ENCODE data around the gene RFESD. TPM values are rescaled to one million over a fixed set of nuclear protein-coding genes. Genes with fewer than 3 reads are reported as not detected.
"Not testable (repeated sequence)": the region's sequence is repeated elsewhere in the genome, so short reads cannot be mapped to it uniquely, and the experiment has no call there.

Gene RFESD
- total RNA-seq, 1 donor = 2.6 TPM

DNA sequence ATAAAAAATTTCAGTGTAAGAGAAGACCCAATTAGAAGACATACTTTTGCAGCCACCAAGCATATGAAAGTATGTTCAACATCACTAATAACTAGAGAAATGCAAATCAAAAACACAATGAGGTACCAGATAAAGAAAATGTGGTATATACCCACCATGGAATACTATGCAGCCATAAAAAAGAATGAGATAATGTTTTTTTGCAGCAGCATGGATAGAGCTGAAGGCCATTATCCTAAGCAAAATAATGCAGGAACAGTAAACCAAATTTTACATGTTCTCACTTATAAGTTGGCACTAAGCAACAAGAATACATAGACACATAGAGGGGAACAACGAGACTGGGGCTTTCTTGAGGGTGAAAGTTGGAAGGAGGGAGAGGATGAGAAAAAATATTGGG lies 43.1 kb downstream of the RFESD start:
- TF ChIP-seq, protein P1, sequence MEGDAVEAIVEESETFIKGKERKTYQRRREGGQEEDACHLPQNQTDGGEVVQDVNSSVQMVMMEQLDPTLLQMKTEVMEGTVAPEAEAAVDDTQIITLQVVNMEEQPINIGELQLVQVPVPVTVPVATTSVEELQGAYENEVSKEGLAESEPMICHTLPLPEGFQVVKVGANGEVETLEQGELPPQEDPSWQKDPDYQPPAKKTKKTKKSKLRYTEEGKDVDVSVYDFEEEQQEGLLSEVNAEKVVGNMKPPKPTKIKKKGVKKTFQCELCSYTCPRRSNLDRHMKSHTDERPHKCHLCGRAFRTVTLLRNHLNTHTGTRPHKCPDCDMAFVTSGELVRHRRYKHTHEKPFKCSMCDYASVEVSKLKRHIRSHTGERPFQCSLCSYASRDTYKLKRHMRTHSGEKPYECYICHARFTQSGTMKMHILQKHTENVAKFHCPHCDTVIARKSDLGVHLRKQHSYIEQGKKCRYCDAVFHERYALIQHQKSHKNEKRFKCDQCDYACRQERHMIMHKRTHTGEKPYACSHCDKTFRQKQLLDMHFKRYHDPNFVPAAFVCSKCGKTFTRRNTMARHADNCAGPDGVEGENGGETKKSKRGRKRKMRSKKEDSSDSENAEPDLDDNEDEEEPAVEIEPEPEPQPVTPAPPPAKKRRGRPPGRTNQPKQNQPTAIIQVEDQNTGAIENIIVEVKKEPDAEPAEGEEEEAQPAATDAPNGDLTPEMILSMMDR (IDR thresholded peaks at IDR 0.05; ENCODE audit: insufficient read depth, low read depth, low read length) = no peak
- H3K4me3 ChIP-seq (ENCODE audit: low read depth, low read length) = no peak overlapping the region
- DNase-seq (ENCODE audit: low read depth) = no peak

DNA sequence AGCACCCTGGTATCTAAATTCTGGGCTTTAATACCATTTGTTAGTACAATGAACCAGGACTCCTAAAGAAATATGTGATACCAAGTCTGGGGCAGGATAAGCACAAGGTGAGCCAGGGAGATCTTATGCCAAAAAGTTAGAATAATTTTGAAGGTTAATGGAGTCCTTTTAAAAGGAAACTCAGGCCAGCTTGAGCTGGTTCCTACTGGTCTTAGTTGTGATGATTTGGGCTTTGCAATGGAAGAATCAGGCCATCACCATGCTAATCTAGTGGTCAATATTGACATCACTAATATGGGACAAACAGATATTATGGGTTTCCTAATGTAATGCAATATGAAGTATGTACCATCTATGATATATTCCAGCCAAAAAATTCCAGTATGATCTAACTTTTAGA lies 43.8 kb downstream of the RFESD start:
- TF ChIP-seq, protein P1 (IDR thresholded peaks at IDR 0.05; ENCODE audit: insufficient read depth, low read depth, low read length) = no peak
- H3K4me3 ChIP-seq (ENCODE audit: low read depth, low read length) = no peak overlapping the region
- DNase-seq (ENCODE audit: low read depth) = no peak

DNA sequence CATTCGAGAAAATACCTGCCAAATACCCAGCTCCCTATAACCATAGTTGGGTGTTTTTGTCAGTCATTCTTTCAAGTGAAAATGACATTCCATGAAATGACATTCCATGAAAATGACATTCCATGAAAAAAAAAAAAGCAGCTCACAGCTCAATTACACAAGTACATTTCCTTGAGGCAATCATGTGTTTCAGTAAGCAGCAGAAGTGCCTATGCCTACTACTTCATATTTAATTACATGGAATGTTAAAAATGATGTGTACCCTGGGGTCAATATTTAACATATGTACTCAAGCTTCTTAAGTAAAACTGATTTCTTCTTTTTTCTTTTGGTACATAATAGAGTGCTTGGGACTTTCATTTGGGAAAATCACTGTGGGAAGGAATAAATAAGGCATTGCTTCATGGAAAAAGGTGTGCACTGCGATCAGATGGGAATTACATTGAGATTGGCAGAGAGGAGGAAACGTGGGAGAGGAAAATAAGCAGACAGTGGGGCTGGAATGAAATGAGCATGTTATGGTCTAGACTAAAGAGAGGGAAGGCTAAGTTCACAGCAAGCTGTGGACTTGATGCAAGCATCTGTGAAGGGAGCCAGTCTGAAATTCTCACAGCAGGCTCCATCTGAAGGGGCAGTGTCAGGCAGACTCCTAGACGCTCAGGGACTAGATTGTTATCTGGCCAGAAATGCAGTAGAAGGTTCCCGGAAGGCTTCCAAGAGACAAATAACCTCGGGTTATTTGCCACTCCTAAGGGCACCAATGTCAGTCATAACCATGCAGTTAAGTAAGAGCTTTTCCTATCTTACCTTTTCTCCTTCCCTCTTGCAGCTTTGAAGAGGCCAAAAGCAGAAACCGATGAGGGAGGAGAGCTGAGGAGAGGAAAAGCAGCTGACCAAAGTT lies 51.5 kb downstream of the RFESD start:
- no peak overlapping the region for H3K4me3 ChIP-seq (ENCODE audit: low read depth, low read length)
- TF ChIP-seq, protein P1 (IDR thresholded peaks at IDR 0.05; ENCODE audit: insufficient read depth, low read depth, low read length) = no peak
- no peak for DNase-seq (ENCODE audit: low read depth)

DNA sequence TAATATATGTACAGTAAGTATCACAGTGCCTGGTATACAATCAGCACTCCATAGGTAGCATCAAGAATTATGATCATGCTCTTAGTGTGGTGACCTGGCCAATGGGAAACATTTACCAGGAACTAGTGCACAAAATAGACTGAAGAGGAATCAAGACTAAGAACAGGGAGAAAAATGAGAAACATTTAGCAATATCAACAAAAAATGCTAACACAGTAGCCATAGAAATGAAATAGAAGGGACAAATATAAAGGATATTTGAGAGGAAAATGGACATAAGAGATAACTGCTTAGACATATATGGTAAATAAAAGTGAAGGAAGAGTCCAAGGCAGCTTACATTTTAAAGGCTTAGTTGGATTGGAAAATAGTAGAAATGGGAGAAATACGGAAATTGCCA lies 52.8 kb downstream of the RFESD start:
- H3K4me3 ChIP-seq (ENCODE audit: low read depth, low read length) = no peak overlapping the region
- DNase-seq (ENCODE audit: low read depth) = no peak
- TF ChIP-seq, protein P1 (IDR thresholded peaks at IDR 0.05; ENCODE audit: insufficient read depth, low read depth, low read length) = no peak

DNA sequence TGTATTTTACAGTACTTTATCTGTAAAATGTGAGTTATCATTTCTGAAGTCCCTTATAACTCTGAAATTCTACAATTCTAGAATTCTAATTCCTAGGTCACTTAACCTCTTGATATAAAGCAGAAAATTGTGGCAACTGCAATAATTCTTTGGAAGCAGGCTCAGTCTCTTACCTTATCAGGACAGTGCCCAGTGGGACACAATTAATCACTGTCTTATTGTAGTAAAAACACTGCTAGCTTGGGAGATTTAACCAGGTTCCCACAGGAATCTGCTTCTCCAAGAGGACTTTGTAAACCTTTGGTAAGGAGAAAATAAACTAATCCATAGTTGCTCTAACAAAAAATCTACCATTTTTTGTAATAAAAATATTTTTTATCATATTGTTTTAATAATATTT lies 54.5 kb downstream of the RFESD start:
- TF ChIP-seq, protein P1 (IDR thresholded peaks at IDR 0.05; ENCODE audit: insufficient read depth, low read depth, low read length) = no peak
- no peak overlapping the region for H3K4me3 ChIP-seq (ENCODE audit: low read depth, low read length)
- no peak for DNase-seq (ENCODE audit: low read depth)

DNA sequence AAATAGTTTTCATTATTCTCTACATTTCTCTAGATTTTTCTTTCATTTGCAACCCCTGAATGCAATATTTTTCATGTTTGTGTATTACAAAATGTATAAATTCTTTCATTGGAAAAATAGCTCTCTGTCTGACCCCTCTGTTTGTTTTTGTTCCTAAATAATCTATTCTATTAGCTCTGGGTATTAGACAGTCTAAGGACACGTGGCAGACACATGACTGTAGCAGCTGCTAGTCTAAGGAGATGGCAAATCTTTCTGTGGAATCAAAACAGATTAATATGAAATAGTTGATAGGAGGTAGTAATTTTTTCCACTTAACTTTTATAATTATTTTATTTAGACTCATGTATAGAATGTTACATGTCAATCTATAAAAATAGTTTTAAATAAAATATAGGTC lies 57.6 kb downstream of the RFESD start:
- H3K4me3 ChIP-seq (ENCODE audit: low read depth, low read length) = no peak overlapping the region
- DNase-seq (ENCODE audit: low read depth) = no peak
- TF ChIP-seq, protein P1 (IDR thresholded peaks at IDR 0.05; ENCODE audit: insufficient read depth, low read depth, low read length) = no peak

DNA sequence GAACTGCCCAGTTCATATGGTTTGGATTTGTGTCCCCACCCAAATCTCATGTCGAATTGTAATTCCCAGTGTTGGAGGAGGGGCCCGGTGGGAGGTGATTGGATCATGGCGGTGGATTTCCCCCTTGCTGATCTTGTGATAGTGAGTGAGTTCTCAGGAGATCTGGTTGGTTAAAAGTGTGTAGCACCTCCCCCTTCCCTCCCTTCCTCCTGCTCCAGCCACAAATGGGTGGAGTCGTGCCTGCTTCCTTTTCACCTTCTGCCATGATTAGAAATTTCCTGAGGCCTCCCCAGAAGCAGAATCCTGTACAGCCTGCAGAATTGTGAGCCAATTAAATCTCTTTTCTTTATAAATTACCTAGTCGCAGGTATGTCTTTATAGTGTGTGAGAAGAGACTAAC lies 59.6 kb downstream of the RFESD start:
- DNase-seq (ENCODE audit: low read depth); H3K4me3 ChIP-seq (ENCODE audit: low read depth, low read length): not testable (repeated sequence)

All from fibroblast of villous mesenchyme (primary cell).